Ishikawa (cell line): ENCODE measurements around the gene DYDC1.

Experiments
- CEBPB ChIP-seq: IDR thresholded peaks from 2 replicates; pipeline ENCODE4 v1.6.1; 2012
- CREB1 ChIP-seq: IDR thresholded peaks from 2 replicates; pipeline ENCODE4 v1.6.1; 2012; ENCODE audit warnings: low read depth
- EGR1 ChIP-seq: IDR thresholded peaks from 2 replicates; pipeline ENCODE4 v1.6.1; 2012
- EP300 ChIP-seq: IDR thresholded peaks from 2 replicates; pipeline ENCODE4 v1.6.1; 2012; ENCODE audit warnings: borderline replicate concordance
- FOXM1 ChIP-seq: IDR thresholded peaks from 2 replicates; pipeline ENCODE4 v1.6.1; 2012; ENCODE audit warnings: low read depth, borderline replicate concordance
- MAX ChIP-seq: IDR thresholded peaks from 2 replicates; pipeline ENCODE4 v1.6.1; 2012
- NFIC ChIP-seq: IDR thresholded peaks from 2 replicates; pipeline ENCODE4 v1.6.1; 2012
- RAD21 ChIP-seq: IDR thresholded peaks from 2 replicates; pipeline ENCODE4 v1.6.1; 2012; ENCODE audit warnings: low read depth
- REST ChIP-seq: IDR thresholded peaks from 2 replicates; pipeline ENCODE4 v1.6.1; 2012; ENCODE audit warnings: low read depth, mild to moderate bottlenecking
- TAF1 ChIP-seq: IDR thresholded peaks from 2 replicates; pipeline ENCODE4 v1.6.1; 2012; ENCODE audit warnings: low read depth, mild to moderate bottlenecking
- TCF12 ChIP-seq: IDR thresholded peaks from 2 replicates; pipeline ENCODE4 v1.6.1; 2012; ENCODE audit warnings: low read depth
- TEAD4 ChIP-seq: IDR thresholded peaks from 2 replicates; pipeline ENCODE4 v1.6.1; 2012
- USF1 ChIP-seq: IDR thresholded peaks from 2 replicates; pipeline ENCODE4 v1.6.1; 2012
- YY1 ChIP-seq: IDR thresholded peaks from 2 replicates; pipeline ENCODE4 v1.6.1; 2012; ENCODE audit warnings: low read depth
- ZBTB7A ChIP-seq: IDR thresholded peaks from 2 replicates; pipeline ENCODE4 v1.6.1; 2012; ENCODE audit warnings: low read depth

Gene DYDC1

GRCh38 chr10:80394358-80394916 lies 37.9 kb upstream of the DYDC1 start:
- TF ChIP-seq EP300 (no peak), EGR1 (no peak), RAD21 (no peak), ZBTB7A (no peak), FOXM1 (no peak), YY1 (no peak)

GRCh38 chr10:80392250-80392649 lies 35.7 kb upstream of the DYDC1 start:
- TF ChIP-seq RAD21 (no peak), CEBPB (no peak), TCF12 (no peak), TEAD4 (no peak), MAX (no peak), REST (no peak)

- TF ChIP-seq EGR1: no peak
- TF ChIP-seq RAD21: no peak
- TF ChIP-seq CREB1: no peak
- no peak for TF ChIP-seq TCF12
- no peak for TF ChIP-seq ZBTB7A
These were observed 34.2 kb upstream of the DYDC1 start for GRCh38 chr10:80390740-80391139.

GRCh38 chr10:80382989-80383388 lies 26.4 kb upstream of the DYDC1 start:
- TF ChIP-seq USF1: no peak
- peak; percentile 90 for TF ChIP-seq RAD21
- no peak for TF ChIP-seq NFIC

GRCh38 chr10:80380185-80380584 lies 23.6 kb upstream of the DYDC1 start:
- TF ChIP-seq EGR1 (no peak), FOXM1 (no peak), CREB1 (no peak), TAF1 (no peak), CEBPB (no peak)

GRCh38 chr10:80379701-80380100 lies 23.1 kb upstream of the DYDC1 start:
- TF ChIP-seq ZBTB7A (no peak), YY1 (no peak), TAF1 (no peak), EGR1 (no peak), MAX (no peak), TEAD4 (no peak), NFIC (no peak), REST (no peak), CREB1 (no peak), TCF12 (no peak), CEBPB (no peak)

- TF ChIP-seq ZBTB7A (no peak), CEBPB (no peak), EP300 (no peak), FOXM1 (no peak), YY1 (no peak), TAF1 (no peak), TCF12 (no peak), NFIC (no peak), REST (no peak), CREB1 (no peak), TEAD4 (no peak)
These were observed 16.9 kb upstream of the DYDC1 start for GRCh38 chr10:80373502-80373901.
